KMS-11 (cell line): Measurements from ENCODE around the gene CCDC73.
"Not testable (repeated sequence)": the region's sequence is repeated elsewhere in the genome, so short reads cannot be mapped to it uniquely, and the experiment has no call there.

Experiments
- H2AFZ ChIP-seq: fragments of 200-600 bp; sonication (generic); 2 replicates; pipeline ENCODE4 v1.6.1; 2016; ENCODE audit warnings: antibody characterized with exemption, mixed run types, low read depth
- H3K27ac ChIP-seq: fragments of 200-600 bp; sonication (generic); 2 replicates; pipeline ENCODE4 v1.6.1; 2016; ENCODE audit warnings: mild to moderate bottlenecking, mixed run types
- H3K27me3 ChIP-seq: fragments of 200-600 bp; sonication (generic); 2 replicates; pipeline ENCODE4 v1.6.1; 2017; ENCODE audit warnings: mild to moderate bottlenecking, low read depth, mixed run types, moderate library complexity; ENCODE audit not compliant: insufficient read depth
- H3K36me3 ChIP-seq: fragments of 200-600 bp; sonication (generic); 2 replicates; pipeline ENCODE4 v1.6.1; 2017; ENCODE audit warnings: mild to moderate bottlenecking, mixed run types; ENCODE audit not compliant: insufficient read depth
- H3K4me1 ChIP-seq: fragments of 200-600 bp; sonication (generic); 2 replicates; pipeline ENCODE4 v1.6.1; 2016; ENCODE audit warnings: mild to moderate bottlenecking, low read depth, mixed run types; ENCODE audit not compliant: poor library complexity, severe bottlenecking
- H3K4me2 ChIP-seq: fragments of 200-600 bp; sonication (generic); 2 replicates; pipeline ENCODE4 v1.7.0; 2016; ENCODE audit warnings: mild to moderate bottlenecking, mixed run types
- H3K4me3 ChIP-seq: fragments of 200-600 bp; sonication (generic); IDR thresholded peaks from 2 replicates; pipeline ENCODE4 v1.6.1; 2017; ENCODE audit warnings: low read depth, low read length, mixed read lengths; ENCODE audit not compliant: insufficient read depth
- H3K79me2 ChIP-seq: fragments of 200-600 bp; sonication (generic); 2 replicates; pipeline ENCODE4 v1.6.1; 2016; ENCODE audit warnings: low read depth, mixed run types; ENCODE audit not compliant: insufficient read depth
- H3K9ac ChIP-seq: fragments of 200-600 bp; sonication (generic); 2 replicates; pipeline ENCODE4 v1.6.1; 2016; ENCODE audit warnings: mild to moderate bottlenecking, mixed run types
- H4K20me1 ChIP-seq: fragments of 200-600 bp; sonication (generic); 2 replicates; pipeline ENCODE4 v1.6.1; 2016; ENCODE audit warnings: mild to moderate bottlenecking, mixed run types; ENCODE audit not compliant: insufficient read depth
- CTCF ChIP-seq: fragments of 200-600 bp; sonication (generic); conservative IDR thresholded peaks from 2 replicates; pipeline ENCODE4 v1.6.1; 2017; ENCODE audit warnings: low read depth, mild to moderate bottlenecking, antibody characterized with exemption, low read length, moderate library complexity, mixed read lengths

The CCDC73 gene

GRCh38 chr11:32616903-32617302 is 177.6 kb downstream of the CCDC73 start:
- Histone ChIP-seq H3K4me2 (no peak overlapping the region), H3K4me1 (peaks cover 3% of the 10 kb centered on the region), H3K27me3 (no peaks in the 10 kb centered on the region), H3K36me3 (no peaks in the 10 kb centered on the region), H3K79me2 (no peaks in the 10 kb centered on the region), H2AFZ (no peak overlapping the region), H3K4me3 (no peak overlapping the region), H3K9ac (no peak overlapping the region), H4K20me1 (no peaks in the 10 kb centered on the region), H3K27ac (no peak overlapping the region)
- no peak for TF ChIP-seq CTCF

- Histone ChIP-seq H3K4me3 (no peak overlapping the region), H3K36me3 (no peaks in the 10 kb centered on the region), H3K4me2 (no peak overlapping the region), H3K4me1 (peaks cover 3% of the 10 kb centered on the region), H3K27ac (no peak overlapping the region), H4K20me1 (no peaks in the 10 kb centered on the region), H3K9ac (no peak overlapping the region), H3K27me3 (no peaks in the 10 kb centered on the region), H2AFZ (no peak overlapping the region), H3K79me2 (no peaks in the 10 kb centered on the region)
- no peak for TF ChIP-seq CTCF
Measured at GRCh38 chr11:32615422-32615821, 179.0 kb downstream of the CCDC73 start.

- Histone ChIP-seq H3K9ac (no peak overlapping the region), H3K4me3 (no peak overlapping the region)
Measured at GRCh38 chr11:32613500-32614151, 180.8 kb downstream of the CCDC73 start.

GRCh38 chr11:32610797-32611352 is 183.6 kb downstream of the CCDC73 start:
- H3K36me3 ChIP-seq: no peaks in the 10 kb centered on the region

More at GRCh38 chr11:32613500-32614151, 180.8 kb downstream of the CCDC73 start:
- H3K4me1 ChIP-seq: peaks cover 3% of the 10 kb centered on the region
- H2AFZ ChIP-seq: no peak overlapping the region
- H3K36me3 ChIP-seq: no peaks in the 10 kb centered on the region
- H4K20me1 ChIP-seq: no peaks in the 10 kb centered on the region
- no peak for TF ChIP-seq CTCF
- no peak overlapping the region for H3K4me2 ChIP-seq
- H3K27ac ChIP-seq: no peak overlapping the region
- H3K79me2 ChIP-seq: no peaks in the 10 kb centered on the region
- no peaks in the 10 kb centered on the region for H3K27me3 ChIP-seq

GRCh38 chr11:32608826-32609225 is 185.6 kb downstream of the CCDC73 start:
- not testable (repeated sequence) for H3K36me3 ChIP-seq, H2AFZ ChIP-seq, H3K4me3 ChIP-seq

More at GRCh38 chr11:32610797-32611352, 183.6 kb downstream of the CCDC73 start:
- Histone ChIP-seq H3K4me3 (no peak overlapping the region), H3K4me2 (no peak overlapping the region), H3K4me1 (peaks cover 3% of the 10 kb centered on the region), H3K27ac (no peak overlapping the region), H3K27me3 (no peaks in the 10 kb centered on the region), H2AFZ (no peak overlapping the region), H3K79me2 (no peaks in the 10 kb centered on the region), H3K9ac (no peak overlapping the region), H4K20me1 (no peaks in the 10 kb centered on the region)
- no peak for TF ChIP-seq CTCF

More at GRCh38 chr11:32608826-32609225, 185.6 kb downstream of the CCDC73 start:
- H3K79me2 ChIP-seq, H4K20me1 ChIP-seq, H3K4me2 ChIP-seq, H3K27me3 ChIP-seq, H3K4me1 ChIP-seq, H3K9ac ChIP-seq, H3K27ac ChIP-seq: not testable (repeated sequence)
